ENCODE results near the gene ESRP2.

Gene ESRP2

DNA sequence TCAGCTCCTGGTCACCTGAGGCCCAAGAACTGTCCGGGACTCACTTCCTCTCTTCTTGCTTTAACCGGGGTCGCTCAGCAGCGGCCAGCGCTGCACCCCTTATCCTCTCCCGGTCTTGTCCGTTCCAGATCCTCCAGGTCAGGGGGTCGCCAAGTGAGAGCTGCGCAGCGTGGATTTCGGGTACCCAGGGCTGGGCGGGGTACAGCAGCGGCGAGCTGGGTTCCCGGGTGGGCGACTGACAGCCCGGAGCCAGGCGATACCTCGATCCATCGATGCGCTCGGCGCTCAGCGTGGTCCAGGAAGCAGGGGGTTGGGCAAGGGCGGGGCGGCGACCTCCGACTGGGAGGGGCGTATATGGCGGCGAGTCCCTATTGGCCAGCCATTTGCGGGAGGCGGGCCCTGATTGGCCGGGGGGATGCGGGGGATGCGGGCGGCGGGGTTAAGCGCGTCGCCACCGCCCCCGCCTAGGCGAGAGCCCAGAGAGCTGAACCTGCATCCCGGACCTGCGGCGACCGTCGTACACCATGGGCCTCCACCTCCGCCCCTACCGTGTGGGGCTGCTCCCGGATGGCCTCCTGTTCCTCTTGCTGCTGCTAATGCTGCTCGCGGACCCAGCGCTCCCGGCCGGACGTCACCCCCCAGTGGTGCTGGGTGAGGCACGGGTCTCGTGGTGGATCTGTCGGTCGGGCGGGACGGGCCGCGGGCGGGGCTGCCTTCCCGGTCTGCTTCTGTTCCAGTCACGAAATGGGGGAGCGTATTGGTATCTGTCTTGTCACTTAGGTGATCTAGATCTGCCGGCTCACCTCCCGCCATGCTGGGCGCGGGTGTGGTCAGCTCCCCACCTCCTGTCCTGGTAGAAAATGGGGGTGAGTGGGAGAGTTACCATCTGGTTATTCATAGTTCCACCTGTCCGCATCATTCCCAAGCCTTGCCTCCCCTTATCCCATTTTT, 9.3 kb upstream of the ESRP2 start, which contains the start of gene PLA2G15 (continued):
- TF ChIP-seq ZNF626 (tag by site-specific recombination; IDR thresholded peaks at IDR 0.05) (no peak), HOXA7 (CRISPR knock-in tag; IDR thresholded peaks at IDR 0.05; ENCODE audit: borderline replicate concordance) (no peak), ZNF112 (tag by site-specific recombination; IDR thresholded peaks at IDR 0.05) (no peak), GLIS1 (tag by site-specific recombination; IDR thresholded peaks at IDR 0.05) (peak; percentile 56), ZNF146 (tag by site-specific recombination; IDR thresholded peaks at IDR 0.05) (no peak), ZNF140 (tag by site-specific recombination; IDR thresholded peaks at IDR 0.05) (no peak), ZNF561 (tag by site-specific recombination; IDR thresholded peaks at IDR 0.05; ENCODE audit: borderline replicate concordance) (no peak; the same call in 1 of the 2 replicates), ZNF660 (tag by site-specific recombination; IDR thresholded peaks at IDR 0.05) (no peak), OVOL3 (tag by site-specific recombination; IDR thresholded peaks at IDR 0.05) (no peak), ZNF324 (tag by site-specific recombination; IDR thresholded peaks at IDR 0.05) (peak; percentile 48; the same call in 1 of the 2 replicates), ZSCAN30 (tag by site-specific recombination; IDR thresholded peaks at IDR 0.05) (peak; percentile 48; the same call in 1 of the 2 replicates), SCRT1 (tag by site-specific recombination; IDR thresholded peaks at IDR 0.05; ENCODE audit: borderline replicate concordance) (no peak), KLF17 (tag by site-specific recombination; IDR thresholded peaks at IDR 0.05) (peak; percentile 81), ZNF560 (tag by site-specific recombination; IDR thresholded peaks at IDR 0.05; ENCODE audit: borderline replicate concordance) (no peak), HOXD13 (CRISPR knock-in tag; IDR thresholded peaks at IDR 0.05; ENCODE audit: borderline replicate concordance) (no peak), FEZF1 (tag by site-specific recombination; IDR thresholded peaks at IDR 0.05) (no peak), ZNF341 (tag by site-specific recombination; IDR thresholded peaks at IDR 0.05; ENCODE audit: low read depth) (peak; percentile 62), ZNF350 (tag by site-specific recombination; IDR thresholded peaks at IDR 0.05) (no peak), ZNF830 (tag by site-specific recombination; IDR thresholded peaks at IDR 0.05; ENCODE audit: low read depth) (no peak), ZNF843 (tag by site-specific recombination; IDR thresholded peaks at IDR 0.05) (0 out of 2 replicates have a peak, but pooled peaks have one; percentile 47), KLF1 (tag by site-specific recombination; IDR thresholded peaks at IDR 0.05) (peak; percentile 95), ZNF2 (tag by site-specific recombination; IDR thresholded peaks at IDR 0.05) (no peak), ZNF791 (tag by site-specific recombination; IDR thresholded peaks at IDR 0.05) (no peak), ZNF48 (tag by site-specific recombination; IDR thresholded peaks at IDR 0.05) (no peak), KLF16 (tag by site-specific recombination; IDR thresholded peaks at IDR 0.05) (peak; percentile 98), KLF9 (tag by site-specific recombination; IDR thresholded peaks at IDR 0.05; ENCODE audit: low read depth) (peak; percentile 95), KLF7 (tag by site-specific recombination; IDR thresholded peaks at IDR 0.05; ENCODE audit: borderline replicate concordance) (peak; percentile 43; the same call in 1 of the 2 replicates), ZNF169 (tag by site-specific recombination; IDR thresholded peaks at IDR 0.05) (no peak)
- TF ChIP-seq, protein P1, sequence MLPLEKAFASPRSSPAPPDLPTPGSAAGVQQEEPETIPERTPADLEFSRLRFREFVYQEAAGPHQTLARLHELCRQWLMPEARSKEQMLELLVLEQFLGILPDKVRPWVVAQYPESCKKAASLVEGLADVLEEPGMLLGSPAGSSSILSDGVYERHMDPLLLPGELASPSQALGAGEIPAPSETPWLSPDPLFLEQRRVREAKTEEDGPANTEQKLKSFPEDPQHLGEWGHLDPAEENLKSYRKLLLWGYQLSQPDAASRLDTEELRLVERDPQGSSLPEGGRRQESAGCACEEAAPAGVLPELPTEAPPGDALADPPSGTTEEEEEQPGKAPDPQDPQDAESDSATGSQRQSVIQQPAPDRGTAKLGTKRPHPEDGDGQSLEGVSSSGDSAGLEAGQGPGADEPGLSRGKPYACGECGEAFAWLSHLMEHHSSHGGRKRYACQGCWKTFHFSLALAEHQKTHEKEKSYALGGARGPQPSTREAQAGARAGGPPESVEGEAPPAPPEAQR (tag by site-specific recombination; IDR thresholded peaks at IDR 0.05) = no peak
- TF ChIP-seq, protein P2, sequence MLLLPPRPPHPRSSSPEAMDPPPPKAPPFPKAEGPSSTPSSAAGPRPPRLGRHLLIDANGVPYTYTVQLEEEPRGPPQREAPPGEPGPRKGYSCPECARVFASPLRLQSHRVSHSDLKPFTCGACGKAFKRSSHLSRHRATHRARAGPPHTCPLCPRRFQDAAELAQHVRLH (tag by site-specific recombination; IDR thresholded peaks at IDR 0.05) = peak; percentile 88
- TF ChIP-seq, protein P3, sequence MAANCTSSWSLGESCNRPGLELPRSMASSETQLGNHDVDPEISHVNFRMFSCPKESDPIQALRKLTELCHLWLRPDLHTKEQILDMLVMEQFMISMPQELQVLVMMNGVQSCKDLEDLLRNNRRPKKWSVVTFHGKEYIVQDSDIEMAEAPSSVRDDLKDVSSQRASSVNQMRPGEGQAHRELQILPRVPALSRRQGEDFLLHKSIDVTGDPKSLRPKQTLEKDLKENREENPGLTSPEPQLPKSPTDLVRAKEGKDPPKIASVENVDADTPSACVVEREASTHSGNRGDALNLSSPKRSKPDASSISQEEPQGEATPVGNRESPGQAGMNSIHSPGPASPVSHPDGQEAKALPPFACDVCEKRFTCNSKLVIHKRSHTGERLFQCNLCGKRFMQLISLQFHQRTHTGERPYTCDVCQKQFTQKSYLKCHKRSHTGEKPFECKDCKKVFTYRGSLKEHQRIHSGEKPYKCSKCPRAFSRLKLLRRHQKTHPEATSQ (tag by site-specific recombination; IDR thresholded peaks at IDR 0.05) = no peak
- TF ChIP-seq, protein P4, sequence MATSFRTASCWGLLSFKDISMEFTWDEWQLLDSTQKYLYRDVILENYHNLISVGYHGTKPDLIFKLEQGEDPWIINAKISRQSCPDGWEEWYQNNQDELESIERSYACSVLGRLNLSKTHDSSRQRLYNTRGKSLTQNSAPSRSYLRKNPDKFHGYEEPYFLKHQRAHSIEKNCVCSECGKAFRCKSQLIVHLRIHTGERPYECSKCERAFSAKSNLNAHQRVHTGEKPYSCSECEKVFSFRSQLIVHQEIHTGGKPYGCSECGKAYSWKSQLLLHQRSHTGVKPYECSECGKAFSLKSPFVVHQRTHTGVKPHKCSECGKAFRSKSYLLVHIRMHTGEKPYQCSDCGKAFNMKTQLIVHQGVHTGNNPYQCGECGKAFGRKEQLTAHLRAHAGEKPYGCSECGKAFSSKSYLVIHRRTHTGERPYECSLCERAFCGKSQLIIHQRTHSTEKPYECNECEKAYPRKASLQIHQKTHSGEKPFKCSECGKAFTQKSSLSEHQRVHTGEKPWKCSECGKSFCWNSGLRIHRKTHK (tag by site-specific recombination; IDR thresholded peaks at IDR 0.05) = no peak

Data from HEK293 (cell line).